Fibroblast of peridontal ligament (primary cell): ENCODE measurements around the gene IL5RA.

Experiments used
- DNase-seq: peaks from one replicate; pipeline ENCODE4 v3.0.0-alpha.2; 2010; ENCODE audit errors: extremely low read depth

IL5RA gene

DNA sequence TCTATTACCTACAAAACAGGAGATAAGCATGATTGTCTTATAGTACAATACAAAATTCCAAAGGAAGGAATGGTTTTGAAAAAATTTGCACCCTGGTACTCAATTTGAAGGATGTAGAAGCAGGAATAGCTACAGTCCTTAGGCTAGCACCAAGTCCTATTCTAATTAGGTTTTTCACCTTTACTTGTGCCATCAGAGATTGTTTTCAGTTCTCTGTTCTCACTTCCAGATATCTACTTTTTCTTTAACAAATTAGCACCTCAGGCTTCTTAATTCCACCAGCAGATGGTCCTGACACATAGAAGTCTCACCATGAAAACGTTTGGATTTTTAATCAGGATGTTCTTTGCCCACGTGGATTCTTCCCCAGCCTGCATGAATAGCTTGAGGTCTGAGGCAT is 43.8 kb downstream of the IL5RA start:
- no peak for DNase-seq

DNA sequence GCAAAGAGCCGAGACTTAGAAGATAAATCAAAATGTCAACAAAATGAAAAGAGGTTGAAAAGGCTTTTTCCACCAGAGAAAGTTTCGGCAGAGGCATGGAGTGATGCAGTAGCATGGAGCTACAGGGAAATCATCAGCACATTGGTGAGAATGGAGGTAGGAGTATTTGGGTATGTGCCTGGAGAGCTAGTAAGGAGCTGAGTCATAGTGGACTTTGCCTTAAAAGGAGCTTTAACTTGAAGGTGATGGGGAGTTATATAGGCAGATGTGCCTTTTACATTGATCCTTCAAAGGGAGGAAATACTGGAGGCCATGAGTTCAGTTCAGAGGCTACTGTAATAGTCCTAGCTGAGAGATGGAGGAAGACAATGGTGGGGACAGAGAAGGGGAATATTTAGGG is 44.3 kb downstream of the IL5RA start:
- no peak for DNase-seq

DNA sequence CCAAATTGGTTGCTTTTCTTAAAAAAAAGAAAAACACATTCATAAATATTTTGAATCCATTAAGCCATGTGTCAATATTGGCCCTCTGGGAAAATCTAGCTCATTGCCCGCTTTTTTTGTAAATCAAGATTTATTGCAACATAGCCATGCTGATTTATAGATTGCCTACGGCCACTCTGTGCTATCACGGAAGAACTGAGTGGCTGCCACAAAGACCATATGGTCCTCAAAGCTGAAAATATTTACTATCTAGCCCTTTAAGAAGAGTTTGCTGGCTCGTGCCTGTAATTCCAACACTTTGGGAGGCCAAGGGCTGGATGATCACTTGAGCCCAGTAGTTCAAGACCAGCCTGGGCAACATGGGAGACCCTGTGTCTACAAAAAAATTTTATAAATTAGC is 45.9 kb downstream of the IL5RA start:
- DNase-seq, result no peak

DNA sequence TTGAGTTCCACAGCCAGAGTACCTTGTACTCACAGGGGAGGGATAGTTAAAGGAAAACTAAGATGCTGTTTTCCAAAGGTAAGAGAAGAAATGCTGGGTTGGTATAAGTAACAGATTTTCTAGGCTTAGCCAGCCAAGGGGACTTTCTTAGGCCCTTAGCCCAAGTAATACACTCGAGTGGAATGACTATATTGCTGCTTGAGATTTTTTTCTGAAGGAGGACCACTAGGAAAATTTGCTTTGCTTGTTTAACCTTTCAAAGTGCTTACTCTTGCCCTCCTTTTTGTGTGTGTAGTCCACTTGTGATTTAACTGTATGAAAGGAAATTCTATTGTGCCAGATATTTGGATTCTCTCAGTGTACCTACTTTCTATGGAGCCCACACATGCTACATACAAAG is 50.5 kb downstream of the IL5RA start:
- no peak for DNase-seq

DNA sequence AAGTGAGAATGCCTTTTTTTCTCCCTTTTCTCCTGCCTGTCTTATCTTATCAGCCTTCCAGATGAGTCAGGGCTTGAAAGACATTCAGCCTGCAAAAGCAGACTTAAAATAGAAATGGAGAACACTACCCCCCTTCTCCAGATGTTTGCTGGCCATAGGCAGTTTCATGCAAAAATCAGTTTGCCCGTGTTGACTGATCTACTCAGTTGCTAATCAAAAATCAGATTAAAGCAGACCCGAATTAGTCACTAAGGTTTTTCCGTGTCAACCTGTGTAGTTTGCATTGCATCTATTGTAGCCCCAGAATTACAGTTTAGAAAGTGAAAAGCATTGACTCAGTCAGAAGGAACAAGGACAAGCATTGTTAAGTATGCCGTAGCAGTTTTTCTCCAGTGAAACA is 56.2 kb downstream of the IL5RA start:
- no peak for DNase-seq

DNA sequence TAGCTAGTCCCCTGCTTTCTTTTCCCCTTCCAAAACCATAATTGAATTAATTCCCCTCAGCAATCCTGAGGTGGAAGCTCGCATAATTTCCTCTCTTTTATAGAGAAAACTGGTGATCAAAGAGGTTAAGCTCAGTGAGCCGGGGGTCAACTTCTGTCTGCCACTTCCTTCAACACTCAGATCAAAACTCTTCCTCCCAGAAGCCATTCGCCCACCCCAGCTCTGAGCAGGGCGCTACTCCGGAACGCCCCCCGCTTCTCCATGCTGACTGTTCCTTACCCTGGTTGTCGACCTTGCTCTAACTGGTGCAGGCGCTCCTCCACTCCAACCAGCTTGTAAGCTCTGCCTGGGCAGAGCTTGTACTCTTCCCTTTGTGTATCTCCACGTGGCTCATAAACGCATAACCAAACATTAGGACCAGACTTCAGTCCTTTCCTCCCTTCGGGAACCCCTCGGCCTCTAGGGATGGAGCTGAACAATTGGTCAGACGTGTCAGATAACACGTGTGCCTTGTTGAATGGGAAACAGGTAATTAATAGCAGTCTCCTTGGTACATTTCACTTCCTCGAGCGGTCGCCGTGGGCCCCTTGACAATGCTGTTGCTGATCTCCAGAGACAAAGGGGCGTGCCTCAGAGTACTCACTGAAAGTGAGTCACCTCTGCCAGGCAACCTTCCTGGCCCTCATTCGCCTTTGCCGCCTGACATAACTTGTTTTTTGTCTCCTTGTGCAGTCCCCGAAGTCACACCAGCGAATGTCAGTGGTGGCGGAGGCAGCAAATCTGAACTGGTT is 71.8 kb downstream of the IL5RA start:
- DNase-seq, result no peak

DNA sequence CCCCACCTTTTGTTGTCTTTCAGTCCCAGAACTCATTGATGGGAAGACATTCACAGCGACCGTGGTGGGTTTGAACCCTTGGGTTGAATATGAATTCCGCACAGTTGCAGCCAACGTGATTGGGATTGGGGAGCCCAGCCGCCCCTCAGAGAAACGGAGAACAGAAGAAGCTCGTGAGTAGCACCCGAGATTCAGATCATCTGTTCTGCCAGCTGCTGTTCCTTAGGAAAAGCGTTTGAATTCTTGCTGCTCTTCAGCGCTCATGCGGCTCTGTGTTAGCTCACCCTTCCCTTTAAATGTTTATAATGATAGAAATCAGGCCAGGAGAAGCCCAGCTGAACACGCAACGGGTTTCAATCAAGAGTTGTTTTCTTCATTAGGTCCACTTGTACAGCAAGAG is 73.0 kb downstream of the IL5RA start:
- DNase-seq, result no peak

DNA sequence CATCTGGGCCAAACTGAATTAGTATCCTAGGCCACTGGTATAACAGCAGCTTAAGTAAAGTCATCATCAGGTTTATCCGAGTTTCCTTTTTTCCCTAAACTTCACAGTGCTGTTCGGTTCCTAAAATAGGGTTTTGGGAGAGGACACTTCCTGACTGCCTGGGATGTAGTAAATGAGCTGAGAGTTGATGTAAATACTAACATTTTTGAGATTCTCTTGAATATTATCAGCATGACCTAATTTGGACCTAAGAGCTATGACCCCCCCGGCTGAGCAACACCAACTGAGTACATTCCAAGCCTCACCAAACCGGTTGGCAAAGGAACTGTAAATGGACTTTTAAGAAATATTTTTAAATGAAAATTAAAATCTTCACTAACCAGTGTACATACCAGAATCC is 78.8 kb downstream of the IL5RA start:
- DNase-seq, result no peak

DNA sequence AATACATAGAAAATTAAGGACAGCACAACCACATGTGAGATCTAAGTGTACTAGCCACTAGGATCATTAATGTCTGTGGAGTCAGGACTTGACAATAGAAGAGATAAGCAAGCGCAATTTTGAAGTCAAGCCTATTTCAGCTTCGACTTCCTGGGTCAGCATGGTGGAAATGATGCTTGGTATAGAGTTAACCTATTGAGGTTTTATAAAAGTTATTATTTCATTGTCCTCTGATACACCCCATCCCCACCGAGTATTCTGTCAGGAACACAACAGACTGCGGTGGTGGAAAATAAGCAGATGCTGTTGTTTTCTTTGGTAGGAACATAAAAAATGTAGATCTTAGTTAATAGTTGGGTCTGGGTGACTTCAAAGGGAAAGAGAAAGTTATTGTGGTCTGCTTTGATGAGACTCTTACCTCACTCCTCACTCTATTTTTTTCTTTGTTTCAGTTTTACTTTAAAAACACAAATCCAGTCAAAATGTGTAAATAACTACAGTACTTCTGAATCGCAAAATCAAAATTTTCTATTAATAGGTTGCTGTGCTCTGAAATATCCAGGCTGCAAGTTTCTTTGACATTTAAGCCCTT is 82.1 kb downstream of the IL5RA start:
- no peak for DNase-seq

DNA sequence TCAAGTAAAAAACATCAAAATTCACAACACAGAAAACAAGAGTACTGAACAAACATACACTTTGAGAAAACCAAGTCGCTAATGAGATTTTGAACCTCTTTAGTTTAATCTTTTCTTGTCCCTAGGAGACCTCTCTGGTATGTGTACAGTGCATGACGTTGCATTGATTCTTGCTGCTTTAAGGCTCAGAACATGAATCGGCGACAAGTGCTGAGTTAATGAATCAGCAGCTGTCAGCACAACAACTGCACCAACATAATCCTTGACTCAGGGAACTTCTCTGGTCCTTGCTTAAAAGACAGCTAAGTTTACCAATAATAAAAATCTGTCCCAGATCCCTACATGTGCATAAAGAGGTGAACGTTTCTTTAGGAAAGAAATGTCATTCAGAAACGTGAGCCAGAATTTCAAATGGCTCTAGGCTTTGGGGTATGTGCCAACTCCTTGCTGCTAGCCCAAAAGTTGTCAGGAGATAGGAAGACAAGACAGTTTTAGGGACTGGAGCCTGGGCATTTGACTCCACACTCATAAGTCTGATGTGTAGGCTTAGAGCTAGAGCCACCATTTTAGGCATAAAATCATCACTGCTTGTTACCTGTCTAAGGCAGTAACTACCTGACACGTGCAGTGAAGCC is 86.9 kb downstream of the IL5RA start:
- no peak for DNase-seq

DNA sequence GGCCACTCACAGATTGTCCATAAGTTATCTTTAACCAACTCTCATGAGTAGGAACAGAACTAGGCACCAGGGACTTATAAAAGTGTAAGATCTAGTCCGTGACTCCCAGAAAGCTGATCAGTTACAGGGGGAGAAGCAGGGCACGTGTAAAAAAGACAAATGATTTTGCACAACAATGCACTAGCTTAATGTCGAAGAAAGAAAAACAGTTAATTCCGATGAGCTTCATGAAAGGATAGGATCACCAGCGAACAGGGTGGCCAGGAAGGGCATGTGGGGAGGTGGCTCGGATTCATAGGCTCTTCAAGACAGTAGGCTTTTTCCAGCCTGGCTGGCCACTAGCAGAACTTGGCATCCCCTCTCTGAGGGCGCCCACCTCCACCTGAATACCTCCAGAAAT is 90.0 kb downstream of the IL5RA start:
- DNase-seq, result no peak
